NCI-H460 (cell line): ENCODE data around the gene HOXD9. TPM values are rescaled to one million over a fixed set of nuclear protein-coding genes. Genes with fewer than 3 reads are reported as not detected.

Source experiments
- DNase-seq: peaks from one replicate; pipeline ENCODE4 v3.0.0-alpha.2; 2016; ENCODE audit warnings: low read depth; ENCODE audit errors: extremely low read depth
- total RNA-seq: library from RNA; depleted of rRNA; stranded (reverse); fragments of >200 nt; shearing (Covaris generic); gene quantifications from 2 replicates; pipeline ENCODE4 v1.2.3, GENCODE V29; 2014

HOXD9 gene
- total RNA-seq, 1 experiment from 2014 or later = not detected

DNA sequence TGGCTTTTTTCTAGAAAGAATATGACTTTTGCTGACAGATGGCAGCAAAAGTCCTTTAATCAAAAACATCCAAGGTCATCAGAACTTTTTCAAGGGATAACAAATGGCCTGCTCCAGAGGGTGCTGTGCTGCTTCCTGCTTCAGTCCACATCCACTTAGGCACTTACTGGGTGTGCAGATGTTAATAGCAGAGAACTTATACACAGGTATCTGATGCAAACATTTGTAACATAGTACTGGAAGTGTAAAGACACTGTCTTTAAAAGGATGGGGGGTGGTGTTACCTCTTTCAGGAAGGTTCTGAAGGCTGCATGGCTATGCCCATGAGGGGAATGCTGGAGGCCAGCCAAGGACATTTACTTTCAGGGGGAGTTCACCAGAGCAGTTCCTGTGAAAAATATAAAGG, 12.5 kb downstream of the HOXD9 start:
- peak; percentile 7 for DNase-seq

DNA sequence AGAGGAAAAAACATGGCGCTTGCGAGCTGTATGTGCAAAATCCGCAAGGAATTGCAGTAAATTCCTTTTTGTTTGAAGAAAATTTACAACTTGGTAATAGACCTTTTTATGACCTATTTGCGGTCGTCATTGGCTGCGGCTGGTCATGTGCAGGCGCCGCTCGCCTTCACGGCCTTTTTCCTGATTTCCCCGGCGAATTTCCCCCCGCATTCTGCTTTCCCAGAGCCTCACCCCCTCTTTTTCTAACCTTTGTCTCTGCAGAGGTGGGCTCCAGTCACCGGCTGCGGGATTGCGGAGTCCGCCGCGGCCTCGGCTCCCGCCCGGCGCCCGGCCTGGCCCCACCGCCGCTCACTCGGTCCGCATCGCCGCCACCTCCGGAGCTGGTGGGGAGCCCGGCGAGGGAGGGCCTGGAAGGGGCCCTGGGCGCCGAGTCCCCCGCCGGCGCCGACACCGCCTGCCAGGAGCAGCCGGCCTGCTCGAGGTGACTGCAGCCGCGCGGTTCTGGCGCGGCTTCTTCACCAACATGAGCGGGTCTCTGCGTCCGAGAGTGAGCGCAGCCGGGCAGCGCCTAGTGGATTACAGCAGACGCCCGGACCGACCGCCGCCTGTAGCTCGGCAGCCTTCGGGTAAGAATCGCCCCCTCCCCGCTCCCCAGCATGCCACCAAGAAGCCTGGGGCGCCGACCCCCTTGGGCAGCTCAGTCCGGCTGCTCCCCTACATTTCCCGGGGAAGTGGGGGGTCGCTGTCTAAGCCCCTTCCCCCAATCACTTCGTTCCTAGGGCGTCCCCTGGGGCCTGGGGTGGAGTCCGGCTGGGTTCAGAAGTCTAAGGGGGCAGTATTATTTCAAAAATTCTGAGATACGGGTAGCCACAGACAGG, 14.1 kb downstream of the HOXD9 start:
- DNase-seq = no peak

DNA sequence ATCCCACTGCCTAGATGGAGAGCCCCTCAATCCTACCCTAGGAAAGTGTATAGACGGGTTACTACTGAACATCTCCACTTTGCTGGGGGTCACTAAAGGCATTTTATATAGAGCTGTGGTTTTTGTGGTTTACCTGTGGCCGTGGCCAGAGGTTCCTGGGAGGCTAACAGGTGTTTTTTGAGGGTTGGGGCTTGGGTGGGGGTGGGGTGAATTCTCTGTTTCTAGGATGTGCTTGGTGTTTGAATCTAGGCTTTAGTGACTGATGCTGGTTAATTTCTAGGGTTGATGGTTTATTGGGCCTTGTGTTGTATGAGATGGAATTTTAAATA, 14.7 kb downstream of the HOXD9 start:
- DNase-seq = no peak

GRCh38 chr2:176137906-176138305, 15.4 kb downstream of the HOXD9 start:
- DNase-seq = no peak

- no peak for DNase-seq
Measured at GRCh38 chr2:176138526-176138922, 16.0 kb downstream of the HOXD9 start.

GRCh38 chr2:176138923-176139660, 16.6 kb downstream of the HOXD9 start:
- no peak for DNase-seq

DNA sequence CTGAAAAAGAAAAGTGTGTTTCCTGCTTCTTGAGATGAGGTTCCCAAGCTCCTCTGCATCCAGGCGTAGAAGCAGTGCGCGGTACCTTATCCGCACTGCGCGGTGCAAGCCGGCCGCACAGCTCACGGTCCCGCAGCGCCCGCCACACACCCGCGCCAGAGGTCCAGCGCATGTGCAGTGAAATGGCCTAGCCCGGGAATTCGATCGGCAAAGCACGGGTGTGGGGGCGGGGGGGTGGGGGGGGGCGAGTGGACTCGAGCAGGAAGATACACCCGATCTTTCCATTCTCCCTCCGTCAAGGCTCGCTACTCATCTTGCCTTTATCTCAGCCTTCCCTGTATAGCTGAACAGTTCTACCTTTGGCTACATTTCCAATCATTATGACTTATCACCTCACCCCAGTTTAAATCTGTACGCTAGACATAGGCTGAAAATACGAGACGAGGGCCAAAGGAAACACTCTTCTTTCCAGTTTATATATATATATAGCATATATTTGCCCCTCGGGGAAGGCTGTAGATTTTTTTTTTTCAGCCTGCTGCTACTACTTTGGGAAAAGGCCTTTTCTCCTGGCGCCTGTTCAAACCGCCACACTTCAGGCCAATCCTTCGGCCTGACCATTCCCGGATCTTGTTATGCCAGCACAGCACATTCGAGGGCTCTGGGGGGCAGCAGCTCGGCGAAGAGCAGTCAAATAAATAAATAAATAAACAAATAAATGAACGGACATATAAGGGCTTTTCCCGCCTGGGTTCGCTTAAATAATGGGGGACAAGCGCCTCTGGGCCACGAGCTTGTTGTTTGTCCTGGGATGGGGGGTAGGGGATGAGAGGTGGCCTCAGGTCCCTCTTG, 17.4 kb downstream of the HOXD9 start:
- no peak for DNase-seq

DNA sequence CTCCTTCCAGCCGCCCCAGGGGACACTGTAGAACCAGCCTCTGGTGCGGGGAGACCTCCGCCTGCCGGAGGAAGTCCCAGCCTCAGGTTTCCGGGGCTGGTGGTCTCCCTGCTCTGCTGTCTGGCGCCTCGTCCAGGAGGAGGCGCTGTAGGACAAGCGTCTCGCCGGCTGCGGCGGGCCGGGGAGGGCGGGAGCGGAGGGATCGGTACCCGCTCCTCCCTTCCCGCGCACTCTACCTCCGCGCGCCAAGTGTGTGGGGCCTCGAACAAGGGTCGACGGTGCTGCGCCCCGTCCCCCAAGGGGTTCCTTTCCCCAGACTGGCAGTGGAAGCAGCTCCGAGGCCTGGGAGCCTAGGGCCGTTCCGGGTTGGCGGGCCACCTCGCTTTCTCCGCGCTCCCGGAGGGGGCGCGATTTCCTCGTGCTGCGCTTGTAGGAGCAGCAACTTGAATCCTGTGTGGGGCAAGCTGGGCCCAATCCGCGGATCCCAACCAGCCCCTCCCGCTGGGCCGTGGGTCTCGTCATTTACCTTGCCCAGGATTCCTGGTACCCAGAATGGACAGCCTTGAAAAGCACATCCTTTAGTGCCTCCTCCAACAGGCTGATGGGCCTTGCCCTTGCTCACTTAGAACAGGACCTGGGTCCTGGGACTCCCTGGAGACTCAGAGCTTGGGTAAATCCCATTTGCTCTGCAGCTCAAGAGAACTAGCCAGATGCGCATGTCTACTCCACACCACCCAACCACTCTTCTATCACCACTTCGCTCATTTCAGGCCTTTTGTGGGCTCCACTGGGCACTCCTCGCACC, 18.2 kb downstream of the HOXD9 start:
- peak; percentile 72 for DNase-seq

DNA sequence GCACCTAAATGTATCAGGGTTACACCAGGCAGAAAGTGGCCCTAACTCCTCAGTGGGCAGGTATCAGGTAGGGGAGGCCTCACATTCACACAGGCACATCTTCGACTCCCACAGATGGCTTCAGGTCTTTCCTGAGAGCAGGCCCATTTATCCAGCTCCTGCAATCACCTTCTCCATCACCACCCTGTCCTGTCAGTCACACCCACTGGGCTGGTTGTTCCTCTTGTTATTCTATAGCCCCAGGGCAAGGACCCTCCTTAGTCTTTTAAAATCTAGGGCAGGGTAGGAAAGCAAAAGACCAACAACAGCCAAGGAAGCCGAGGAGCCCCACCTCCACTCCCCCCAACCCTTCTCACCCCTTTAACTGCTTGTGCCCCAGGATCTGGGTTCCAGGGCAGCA, 19.8 kb downstream of the HOXD9 start:
- DNase-seq = no peak

GRCh38 chr2:176145085-176145969, 22.8 kb downstream of the HOXD9 start:
- no peak for DNase-seq

- no peak for DNase-seq
Measured at GRCh38 chr2:176146101-176146500, 23.6 kb downstream of the HOXD9 start.

DNA sequence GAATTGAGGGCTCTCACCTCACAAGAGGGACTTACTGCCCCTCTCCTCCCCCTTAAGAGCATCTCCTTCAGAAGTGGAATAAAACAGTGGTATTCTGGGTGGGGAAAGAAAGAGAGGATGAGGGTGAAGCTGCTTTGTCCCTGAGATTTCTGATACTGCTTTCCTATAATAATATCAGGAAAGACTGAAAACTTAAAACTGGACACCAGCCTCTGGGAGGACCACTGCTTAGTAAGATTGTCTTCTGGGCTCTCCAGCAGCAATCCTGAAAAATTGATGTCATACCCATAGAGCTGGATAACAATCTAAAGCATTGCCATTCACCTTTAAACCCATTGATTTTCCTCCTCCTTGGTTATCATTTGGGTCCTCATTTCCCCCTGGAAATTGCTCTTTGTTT, 24.1 kb downstream of the HOXD9 start:
- DNase-seq = no peak

- DNase-seq = no peak
Measured at GRCh38 chr2:176147210-176147799, 24.8 kb downstream of the HOXD9 start.

- DNase-seq = no peak
Measured at GRCh38 chr2:176147800-176148496, 25.4 kb downstream of the HOXD9 start.

DNA sequence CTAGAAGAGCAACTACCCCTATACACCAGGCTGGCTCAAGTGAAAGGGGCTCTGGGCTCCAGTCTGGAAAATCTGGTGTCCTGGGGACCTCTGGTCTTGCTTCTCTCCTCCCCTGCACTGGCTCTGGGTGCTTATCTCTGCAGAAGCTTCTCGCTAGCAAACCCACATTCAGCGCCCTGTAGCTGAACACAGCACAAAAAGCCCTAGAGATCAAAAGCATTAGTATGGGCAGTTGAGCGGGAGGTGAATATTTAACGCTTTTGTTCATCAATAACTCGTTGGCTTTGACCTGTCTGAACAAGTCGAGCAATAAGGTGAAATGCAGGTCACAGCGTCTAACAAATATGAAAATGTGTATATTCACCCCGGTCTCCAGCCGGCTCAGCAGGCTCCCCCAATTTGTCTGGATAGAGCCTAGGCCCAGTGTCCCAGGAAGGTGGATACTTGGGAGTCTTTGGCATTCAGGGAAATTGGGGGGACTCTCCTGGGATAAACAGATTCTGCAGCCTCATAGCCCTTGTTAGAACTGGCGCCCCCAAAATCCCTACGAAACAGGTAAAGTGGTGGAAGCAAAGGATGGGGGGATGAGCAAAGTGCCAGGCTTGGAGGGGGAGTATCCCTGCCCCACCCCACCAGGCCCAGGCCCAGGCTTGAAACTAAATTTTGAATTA, 26.4 kb downstream of the HOXD9 start:
- DNase-seq = no peak

DNA sequence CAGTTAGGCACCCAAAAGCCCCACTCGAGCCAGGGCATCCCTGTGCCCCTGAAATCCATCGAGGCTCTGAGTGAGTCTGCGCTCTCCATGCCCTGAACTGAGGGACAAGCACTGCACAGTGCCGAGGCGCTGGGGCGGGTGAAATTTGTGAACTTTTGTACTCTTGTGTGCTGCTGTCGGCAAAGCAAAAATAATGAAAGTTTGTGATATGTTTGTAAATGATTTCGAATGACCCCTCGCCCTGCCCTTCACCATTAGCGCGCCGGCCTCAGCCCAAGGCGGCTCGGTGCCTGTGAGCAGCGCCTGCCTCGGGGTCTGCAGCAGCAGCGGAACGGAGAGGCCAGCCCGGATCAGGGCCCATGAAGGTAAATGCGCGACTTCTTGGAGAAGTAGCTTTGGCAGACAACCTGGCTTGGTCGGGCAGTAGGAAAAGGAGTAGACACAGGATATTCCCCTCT, 27.0 kb downstream of the HOXD9 start:
- no peak for DNase-seq

- no peak for DNase-seq
Measured at GRCh38 chr2:176149939-176150583, 27.5 kb downstream of the HOXD9 start.
